Fibroblast of skin of back (primary cell): ENCODE results near the gene HDAC3. TPM values are rescaled to one million over a fixed set of nuclear protein-coding genes. Genes with fewer than 3 reads are reported as not detected.
A peak's percentile ranks its signal among the peaks of the same experiment; 100 is the strongest.

Experiments
- DNase-seq: peaks from one replicate; pipeline ENCODE4 v3.0.0-alpha.2; 2013
- polyA plus RNA-seq, 2 experiments: library from polyadenylated mRNA; unstranded; fragments of 120-200 nt; gene quantifications; one replicate each; pipeline ENCODE4 v1.2.1, GENCODE V29; 2013; ENCODE audit not compliant: insufficient read length in 2 of 2

HDAC3 gene
- 75.3 TPM for polyA plus RNA-seq (2013, experiment 1 of 2; ENCODE audit: insufficient read length)
- 55.4 TPM for polyA plus RNA-seq (2013, experiment 2 of 2; ENCODE audit: insufficient read length)

DNA sequence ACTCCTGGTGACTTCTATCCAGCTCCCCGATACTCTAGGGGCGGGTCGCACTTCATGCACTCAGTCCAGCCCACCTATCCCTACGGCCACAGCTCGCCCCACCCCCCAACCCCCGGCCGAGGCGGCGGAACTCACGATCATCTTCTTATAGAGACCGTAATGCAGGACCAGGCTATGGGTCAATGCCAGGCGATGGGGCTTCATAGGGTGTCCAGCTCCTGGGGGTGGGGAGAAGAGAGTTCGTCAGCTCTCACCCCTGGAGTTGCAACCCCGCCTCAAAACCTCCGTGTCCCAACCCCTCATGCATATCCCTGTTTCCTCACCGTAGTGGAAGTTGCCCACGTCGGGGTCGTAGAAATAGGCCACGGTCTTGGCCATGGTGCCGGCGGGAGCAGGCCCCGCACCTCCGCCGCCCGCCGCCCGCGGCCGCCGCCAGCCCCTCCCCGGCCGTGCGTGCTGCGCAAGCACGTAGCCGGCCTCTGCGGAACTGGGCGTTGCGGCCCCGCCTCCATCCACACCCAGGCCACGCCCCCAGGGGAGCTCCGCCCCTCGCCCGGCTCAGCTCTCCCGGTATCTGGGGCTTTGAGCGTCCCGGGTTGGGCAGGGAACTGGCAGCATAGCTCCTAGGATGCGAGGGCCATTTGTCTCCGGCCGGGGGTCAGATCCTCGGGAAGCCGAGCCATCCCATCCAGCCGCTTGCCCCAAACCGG lies at the start of gene HDAC3, which contains the start of gene RELL2:
Gene HDAC3 (minus strand): TSS at position 437 of the 710 bp plus-strand sequence. CDS start 59 bp downstream, at position 378.
Gene RELL2 (plus strand): TSS at position 585 of the 710 bp plus-strand sequence. CDS start 1,229 bp downstream, outside the sequence.
- DNase-seq, result peak; percentile 89

DNA sequence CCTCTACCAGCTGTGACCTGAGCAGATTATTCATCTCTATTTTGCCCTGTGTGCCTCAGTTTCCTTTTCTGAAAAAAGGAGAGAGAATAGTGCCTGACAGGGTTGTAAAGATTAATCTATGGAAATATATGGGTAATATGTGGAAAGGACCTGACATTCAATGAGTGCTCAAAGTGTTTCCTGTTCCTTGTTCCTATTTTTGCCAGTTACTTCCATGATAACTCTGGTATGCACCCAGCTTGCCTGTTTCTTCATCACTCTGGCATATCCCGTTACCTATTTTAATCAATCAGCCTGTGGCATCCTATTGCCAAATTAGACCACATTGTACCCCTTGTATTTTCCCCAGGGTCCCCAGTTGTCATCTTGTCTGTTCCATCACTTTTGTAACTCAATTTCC lies 48.9 kb upstream of the HDAC3 start:
- no peak for DNase-seq

DNA sequence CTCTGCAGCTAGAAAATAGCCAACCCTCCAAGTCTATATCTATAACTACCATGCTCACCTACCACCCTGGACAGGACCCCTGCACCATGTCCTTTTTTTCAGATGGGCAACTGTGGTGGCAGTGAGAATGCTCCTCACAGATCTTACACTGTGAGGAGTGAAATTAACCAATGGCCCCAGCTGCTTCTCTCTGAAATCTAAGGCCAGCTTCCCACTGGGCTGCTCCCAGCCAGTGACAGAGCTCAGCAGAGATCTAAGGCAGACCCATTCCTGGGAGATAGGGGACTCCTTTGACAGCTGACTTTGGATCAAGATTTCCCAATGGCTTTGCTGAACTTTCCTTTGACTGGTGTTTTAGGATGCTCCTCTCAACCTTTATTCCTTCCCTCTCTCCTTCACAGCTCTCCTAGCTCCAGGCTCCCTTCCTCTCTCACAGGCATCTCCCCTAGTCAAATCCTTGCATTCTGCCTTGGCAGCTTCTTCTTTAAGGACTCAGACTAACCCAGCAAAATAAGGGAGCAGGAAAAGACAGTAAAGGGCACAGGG lies 47.0 kb upstream of the HDAC3 start:
- no peak for DNase-seq

DNA sequence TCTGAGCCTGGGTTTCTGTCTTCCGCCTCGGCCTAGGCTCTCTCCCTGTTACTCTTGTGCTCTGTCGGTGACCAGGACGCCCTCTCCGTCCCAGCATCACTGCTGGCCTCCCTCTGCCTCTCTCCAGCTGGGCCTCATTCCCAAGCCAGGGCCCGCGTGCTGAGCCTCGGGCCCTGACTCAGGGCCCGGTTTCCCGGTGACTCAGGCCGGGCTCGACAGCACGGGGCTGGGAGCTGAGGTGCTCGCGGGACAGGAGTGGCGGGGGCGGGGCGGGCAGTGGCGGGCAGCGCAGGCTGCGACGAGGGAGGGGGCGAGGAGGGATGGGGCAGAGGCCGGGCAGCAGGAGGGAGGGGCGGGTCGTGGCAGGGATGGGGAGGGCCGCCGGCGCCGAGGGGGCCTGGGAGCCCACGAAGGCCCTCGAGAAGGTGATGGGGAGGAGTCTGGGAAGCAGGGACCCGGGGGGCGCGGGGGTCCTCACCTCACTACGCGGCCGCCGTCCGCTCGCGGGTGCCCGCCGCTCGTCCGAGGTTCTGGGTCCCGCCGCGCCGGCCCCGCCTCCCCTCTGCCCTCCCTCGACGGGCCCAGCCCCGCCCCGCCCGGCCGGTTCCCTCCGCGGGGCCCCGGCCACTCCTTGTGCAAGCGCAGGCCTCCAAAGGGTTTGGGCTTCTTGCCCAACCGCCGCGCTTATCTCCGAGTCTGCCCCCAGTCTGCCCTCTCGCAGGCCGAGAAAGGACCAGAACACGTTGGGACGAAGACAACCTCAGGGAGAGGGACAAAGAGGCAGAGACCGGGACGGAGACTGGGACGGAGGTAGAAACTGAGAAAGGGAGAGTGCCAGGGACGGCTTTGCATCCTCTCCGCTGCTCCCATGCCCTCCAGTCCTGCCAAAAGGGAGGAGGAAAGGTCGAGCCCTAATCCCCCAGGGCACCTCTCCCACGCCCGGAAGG lies 45.3 kb upstream of the HDAC3 start, which contains the start of gene ARAP3:
Gene ARAP3 (minus strand): TSS at position 536 of the 947 bp plus-strand sequence. CDS start 1,744 bp downstream, outside the sequence.
- DNase-seq, result peak; percentile 87

DNA sequence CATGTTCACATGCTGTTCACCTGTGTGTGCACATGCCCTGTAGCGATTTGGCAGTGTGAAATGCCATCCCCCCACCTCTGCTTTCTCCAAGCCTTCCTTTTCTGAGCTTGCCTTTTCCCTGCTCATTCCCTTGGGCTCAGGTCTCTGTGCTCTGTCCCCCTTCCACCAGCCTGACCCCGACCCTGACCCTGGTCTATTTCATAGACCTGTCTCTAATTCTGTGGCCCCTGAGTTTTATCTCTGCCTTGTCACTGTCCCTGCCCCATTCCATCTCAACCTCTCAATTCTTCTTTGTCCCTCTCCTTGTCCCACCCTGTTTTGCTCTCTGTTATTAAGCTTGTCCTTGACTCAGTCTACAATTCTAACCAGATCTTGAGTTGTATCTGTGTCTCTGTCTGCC lies 44.6 kb upstream of the HDAC3 start:
- no peak for DNase-seq

DNA sequence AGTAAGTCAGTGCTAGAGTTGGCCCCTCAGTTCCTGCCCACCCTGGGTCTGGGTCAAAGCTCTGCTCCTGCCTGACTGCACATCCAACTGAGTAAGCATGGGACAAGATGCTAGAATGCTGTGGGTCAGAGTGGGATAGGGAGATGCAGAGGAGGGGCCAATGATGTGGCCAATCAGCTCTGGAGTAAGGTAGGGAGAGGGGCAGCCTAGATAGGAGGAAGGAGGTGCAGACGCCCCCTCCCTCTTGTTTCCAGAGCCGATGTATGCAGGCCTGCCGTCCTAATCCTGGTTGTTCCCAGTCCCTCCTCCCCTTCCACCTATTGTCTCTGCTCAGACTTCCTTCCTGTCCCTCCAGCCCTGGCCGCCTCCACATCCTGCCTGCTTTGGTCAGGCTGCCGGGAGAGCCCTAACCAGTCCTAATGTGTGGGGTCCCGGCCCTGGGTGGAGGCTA lies 44.1 kb upstream of the HDAC3 start:
- DNase-seq, result peak; percentile 33

DNA sequence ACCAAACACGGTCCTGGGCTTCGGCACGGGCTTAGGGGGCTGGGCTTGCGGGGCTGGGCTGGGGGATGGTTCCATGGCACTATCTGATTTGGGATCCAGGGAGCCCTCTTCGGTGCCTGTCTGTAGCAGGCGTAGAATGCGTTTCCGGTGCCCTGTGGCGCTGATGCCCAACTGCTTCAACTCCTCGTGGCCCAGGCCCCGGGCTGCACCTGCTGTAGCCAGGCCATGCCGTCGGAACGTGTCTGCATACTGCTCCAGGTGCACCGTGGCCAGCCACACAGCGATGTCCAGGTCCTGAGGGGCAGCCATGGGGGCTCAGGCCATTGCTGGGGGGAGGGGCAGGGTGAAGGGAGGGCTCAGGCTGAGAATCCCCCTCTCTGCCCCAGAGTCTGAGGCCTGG lies 43.5 kb upstream of the HDAC3 start:
- no peak for DNase-seq

DNA sequence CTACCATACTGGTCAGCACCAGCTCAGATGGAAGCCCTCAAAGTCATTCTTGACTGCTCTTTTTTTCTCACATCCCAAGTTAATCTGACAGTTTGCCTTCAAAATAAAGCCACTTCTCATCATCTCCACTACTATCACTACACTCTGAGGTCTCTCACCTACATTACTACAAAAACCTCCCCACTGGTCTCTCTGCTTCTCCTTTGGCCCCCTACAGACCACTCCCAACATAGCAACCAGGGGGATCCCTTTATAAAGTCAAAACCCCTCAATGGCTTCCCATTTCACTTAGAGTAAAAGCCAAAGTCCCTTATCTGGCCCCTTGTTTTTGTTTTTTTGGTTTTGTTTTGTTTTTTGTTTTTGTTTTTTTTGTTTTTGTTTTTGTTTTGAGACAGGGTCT lies 40.8 kb upstream of the HDAC3 start:
- peak; percentile 16 for DNase-seq

DNA sequence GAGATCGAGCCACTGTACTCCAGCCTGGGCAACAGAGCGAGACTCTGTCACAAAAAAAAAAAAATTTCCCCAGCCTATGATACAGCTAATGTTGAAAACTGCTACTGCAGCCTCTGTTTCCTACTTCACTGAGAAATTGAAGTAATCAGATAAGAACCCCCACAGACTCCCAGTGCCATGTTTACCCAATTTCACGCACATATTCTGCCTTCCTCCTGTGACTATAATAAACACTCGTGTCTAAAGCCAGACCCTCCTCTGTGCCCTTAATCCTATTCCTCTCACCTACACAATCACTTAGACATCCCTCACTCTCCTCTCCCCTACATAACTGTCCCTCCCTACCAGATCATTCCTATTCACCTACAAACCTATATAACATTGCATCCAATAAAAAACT lies 39.0 kb upstream of the HDAC3 start:
- DNase-seq, result no peak

DNA sequence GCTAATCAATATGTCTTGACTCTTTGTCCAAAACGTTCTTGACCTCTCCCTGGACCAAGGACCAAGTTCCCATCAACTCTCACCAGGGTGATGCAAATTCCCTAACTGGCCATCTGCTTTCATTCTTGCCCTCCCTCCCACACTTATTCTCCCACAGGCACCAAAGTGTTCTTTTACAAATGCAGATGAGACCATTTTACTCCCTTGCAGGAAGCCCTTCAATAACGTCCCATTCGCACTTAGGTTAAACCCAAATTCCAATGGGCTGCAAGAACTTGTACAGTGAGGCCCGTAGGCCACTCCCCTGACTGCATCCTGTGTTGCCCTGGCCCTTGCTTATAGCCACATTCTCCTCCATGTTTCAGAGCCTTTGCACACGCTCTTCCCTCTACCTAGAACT lies 38.1 kb upstream of the HDAC3 start:
- no peak for DNase-seq

DNA sequence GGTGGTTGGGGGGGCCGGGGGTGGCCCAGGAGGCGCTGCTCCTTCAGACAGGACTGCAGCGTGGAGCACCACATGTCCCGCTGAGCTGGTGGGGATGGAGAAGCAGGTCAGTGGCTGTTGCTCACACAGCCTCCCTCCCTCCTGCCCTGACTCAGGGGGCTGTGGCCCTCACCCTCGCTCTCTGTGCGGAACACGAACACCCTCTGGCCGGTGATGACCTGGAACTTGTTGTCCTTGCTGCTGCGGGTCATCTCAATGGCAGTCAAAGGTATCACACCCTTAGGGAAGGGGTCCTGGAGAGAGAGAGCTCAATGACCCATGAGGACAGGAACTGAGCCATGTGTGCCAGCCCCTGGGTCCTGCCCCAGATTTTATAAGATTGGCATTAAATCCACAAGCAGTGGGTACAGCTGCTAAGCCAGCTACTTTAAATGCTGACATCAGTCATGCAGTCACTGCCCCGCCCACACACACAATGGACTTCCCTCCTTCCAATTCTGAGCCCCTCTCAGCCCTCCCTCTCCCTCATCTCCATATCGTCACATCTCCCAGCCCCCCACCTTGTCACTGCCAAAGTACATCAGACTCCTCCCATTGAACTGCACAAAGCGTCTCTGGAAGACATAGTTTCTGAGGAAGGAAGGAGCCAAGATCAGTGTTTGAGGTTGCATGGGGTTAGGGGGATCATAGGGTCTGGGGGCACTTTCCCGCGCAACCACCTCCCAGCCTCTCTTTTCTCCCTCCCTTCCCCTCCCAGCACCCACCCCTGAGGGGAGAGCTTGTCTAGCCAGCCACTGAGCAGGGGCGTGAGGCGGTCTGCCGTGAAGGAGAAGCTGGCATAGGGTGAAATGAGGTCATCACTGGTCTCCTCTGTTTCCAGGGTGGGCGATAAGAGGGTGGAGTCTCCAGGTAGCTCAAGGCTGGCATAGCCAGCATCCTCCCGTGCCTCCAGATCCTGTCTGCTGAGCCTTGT lies 36.5 kb upstream of the HDAC3 start:
- no peak for DNase-seq

DNA sequence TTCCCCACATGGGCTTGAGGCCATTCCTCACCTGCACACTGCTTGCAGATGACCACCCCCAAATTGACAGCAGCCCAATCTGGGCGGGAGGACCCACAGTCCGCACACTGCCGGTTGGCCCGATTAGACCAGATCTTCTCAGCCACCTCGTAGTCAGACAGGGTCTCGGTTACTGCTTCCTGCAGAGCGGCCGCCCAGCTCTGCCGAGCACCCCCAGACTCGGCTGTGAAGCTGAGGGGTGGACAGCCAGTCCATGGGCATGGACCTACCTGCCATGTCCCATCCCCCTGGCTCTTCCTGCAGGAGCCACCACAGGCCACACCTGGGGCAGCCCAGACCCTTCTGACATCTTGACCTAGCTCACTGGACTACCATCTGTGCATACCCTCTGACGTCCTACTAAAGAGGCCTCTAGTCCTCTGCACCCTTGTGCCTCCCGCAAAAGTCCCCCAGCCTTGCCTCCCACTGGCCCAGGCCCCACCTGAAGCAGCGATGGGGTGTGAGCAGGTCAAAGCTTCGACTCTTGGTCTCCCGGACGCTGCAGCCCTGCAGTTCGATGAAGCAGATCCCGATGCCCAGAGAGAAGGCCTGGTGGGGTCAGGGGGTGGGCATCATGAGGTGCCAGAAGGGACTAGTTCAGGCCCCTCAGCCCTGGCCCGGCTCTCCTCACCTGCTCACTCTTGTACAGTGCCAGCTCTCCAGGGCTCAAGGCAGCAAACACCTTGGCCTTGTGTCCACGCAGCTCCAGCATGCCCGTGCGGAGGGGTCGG lies 35.6 kb upstream of the HDAC3 start:
- no peak for DNase-seq

DNA sequence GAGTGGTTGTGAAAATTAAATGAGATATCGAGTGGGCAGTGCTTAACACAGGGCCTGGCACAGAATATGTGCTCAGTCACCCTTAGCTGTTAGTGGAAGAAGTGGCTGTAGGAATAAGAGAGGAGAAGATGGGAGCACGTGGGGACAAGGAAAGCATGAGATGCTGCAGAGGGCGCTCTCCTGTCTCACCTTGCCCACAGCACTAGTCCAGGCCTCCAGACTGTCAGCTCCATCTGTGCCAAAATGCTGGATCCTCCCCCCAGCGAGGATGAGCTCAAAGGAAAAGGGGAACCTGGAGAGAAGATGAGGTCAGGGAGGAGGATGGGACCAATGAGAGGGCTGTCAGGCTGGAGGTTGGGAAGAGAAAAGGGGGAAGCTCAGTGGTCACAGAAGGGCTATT lies 32.9 kb upstream of the HDAC3 start:
- no peak for DNase-seq

DNA sequence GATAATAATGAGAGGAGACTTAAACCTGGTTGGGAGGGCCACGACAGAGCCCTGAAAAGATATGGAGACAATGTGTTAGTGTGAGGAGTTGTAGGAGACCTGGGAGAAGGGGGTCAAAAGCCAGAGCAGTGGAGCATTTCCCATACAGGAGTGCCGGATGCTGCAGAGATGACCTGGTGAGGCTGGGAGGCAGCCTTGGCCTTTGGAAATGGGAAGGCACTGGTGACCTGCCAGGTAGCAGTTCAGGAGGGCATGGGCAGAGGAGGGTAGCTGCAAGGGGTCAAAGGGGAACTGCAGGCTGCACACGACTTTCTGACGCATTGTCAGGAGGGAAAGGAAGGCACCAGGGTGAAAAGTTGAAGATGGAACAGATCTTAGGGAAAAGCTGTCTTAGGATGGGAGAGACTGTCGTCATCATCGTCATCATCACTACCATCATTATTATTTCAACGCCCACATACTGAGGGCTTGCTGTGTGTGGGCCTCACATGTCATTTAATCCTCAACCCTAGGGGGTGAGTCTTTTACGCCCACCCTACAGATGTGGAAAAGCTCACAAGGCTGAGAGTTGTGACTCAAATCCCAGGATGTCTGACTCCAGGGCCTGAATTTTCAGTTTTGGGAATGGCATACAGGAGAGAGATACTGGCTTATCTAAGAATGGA lies 32.1 kb upstream of the HDAC3 start:
- no peak for DNase-seq

DNA sequence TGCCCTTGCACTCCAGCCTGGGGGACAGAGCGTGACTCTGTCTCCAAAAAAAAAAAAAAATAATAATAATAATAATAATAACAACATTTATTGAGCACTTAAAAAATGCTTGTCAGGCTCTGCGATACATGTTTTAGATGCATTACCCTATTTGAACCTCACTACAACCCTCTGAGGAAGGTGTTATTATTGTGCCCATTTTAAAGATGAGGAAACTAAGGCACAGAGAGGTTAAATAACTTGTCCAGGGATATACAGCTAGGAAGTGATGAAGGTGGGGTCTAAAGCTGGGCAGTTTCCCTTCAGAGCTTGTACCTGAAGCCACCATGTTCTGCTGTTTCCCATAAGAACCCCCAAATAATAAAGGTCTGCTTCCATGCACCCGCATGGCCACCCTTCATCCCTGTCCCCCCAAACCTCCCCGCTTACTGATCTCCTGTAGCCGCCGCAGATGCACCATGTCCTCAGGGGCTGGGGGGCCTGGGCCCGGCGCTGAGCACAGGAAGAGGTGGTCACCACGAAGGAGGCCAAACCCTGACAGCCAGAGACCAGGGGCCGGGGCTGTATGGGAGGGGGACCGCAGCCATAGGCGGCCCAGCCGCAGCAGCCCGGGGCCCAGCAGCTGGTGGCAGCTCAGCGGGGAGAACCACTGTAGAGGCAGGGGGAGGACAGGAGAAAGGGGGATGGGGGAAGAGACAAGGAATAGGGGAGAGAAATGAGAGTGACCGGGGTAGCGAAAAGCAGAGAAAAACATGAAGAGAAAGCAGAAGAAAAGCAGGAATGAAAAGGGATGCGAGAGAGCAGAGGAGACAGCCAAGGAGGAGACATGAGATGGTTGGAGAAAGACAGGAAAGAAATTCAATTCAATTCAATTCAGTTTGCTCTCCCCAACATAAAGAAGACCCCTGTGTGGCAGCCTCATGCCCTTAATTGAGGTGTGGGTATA lies 29.6 kb upstream of the HDAC3 start:
- no peak for DNase-seq

DNA sequence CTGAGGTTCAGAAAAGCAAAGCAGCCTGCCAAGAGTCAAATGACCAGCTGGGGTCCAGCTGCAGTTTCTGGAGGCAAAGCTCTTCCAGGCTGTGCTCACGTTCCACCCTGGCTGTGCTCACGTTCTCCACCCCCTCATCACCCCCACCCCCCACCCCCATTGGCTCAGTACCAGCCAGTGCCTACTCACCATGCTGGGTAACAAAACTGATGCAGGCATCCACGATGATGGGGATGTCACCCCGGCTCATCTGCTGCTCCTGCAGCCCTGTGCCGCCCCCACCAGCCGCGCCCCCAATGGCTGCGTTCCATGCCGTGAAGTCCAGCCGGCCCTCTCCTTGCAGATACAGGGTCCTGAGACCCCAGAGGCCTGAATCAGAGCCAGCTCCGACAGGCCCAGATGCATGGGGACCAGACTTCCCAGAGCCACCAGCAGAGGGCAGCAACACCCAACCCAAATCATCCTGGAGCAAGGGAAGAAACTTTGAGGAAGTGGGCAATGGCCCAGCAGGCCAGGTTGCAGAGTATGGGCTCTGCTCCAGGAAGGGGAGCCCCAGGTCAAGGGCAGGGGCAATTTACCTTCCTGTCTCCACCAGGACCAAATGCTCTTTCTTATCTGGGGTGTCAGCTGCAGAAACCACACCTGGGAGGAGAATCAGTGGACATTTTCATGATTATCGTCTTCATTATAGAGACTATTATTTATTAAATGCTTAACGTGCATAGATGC lies 28.2 kb upstream of the HDAC3 start:
- DNase-seq, result peak; percentile 61

DNA sequence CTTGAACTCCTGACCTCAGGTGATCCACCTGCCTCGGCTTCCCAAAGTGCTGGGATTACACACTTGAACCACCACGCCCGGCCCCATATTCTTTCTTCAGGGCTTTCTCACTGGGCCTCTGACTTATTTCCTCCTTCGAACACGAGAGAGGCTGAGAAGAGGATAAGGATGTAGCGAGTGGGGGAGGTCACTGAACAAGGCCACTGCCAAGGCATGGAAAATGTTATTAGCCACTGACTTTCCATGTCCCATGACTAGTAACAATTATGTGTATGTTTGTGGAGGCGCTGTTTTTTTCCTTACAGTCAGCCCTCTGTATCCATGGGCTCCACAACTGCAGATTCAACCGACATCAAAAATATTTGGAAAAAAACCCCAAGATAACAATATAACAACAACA lies 26.9 kb upstream of the HDAC3 start:
- DNase-seq, result no peak

DNA sequence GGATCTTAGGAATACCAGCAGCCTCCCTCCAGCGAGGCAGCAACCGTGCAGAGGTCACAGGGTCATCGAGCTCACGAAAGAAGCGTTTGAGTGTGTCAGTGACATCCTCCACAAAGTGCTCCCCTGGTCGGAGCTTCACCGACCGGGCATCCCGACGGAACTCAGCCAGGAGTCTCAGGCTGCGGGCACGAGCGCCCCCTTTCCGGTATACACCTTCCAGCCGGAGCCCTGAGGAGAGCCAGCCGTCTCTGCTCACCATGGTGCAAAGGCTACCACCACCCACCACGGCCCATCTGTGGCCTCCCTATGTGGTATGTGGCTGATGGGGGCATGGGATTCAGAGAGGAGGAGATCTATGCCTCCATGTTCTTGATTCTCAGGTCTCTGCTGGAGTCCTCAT lies 25.4 kb upstream of the HDAC3 start:
- DNase-seq, result no peak
